ENCODE data around the gene CHST8.
"Not testable (repeated sequence)": the region's sequence is repeated elsewhere in the genome, so short reads cannot be mapped to it uniquely, and the experiment has no call there.

CHST8 gene

GRCh38 chr19:33814181-33815165, 192.7 kb downstream of the CHST8 start:
- no peak for DNase-seq

- no peak for DNase-seq
Observed at GRCh38 chr19:33815380-33816340, 193.9 kb downstream of the CHST8 start.

GRCh38 chr19:33818411-33818810, 196.7 kb downstream of the CHST8 start:
- DNase-seq: no peak

GRCh38 chr19:33819078-33819477, 197.3 kb downstream of the CHST8 start:
- DNase-seq: not testable (repeated sequence)

GRCh38 chr19:33819506-33819879, 197.7 kb downstream of the CHST8 start:
- DNase-seq: no peak

GRCh38 chr19:33819880-33820781, 198.4 kb downstream of the CHST8 start:
- peak; percentile 72 for DNase-seq

GRCh38 chr19:33821871-33822270, 200.1 kb downstream of the CHST8 start:
- no peak for DNase-seq
